ENCODE data around the gene SGF29.

- TF ChIP-seq CTCF (IDR thresholded peaks at IDR 0.05; ENCODE audit: low read length) (no peak), EZH2 (IDR thresholded peaks at IDR 0.05; ENCODE audit: borderline replicate concordance, low read length) (no peak)
Observed at GRCh38 chr16:28534542-28535373, 19.0 kb upstream of the SGF29 start.

Measured in OCI-LY1 (cell line).